Stimulated activated CD4-positive, alpha-beta T cell treated with anti-CD3 and anti-CD28 coated beads, Interleukin-12 subunit alpha, Interleukin-12 subunit beta, amount 100 ng/mL, for 48 hours (primary cell): Measurements from ENCODE around the gene GRM8.
"Not testable (repeated sequence)": the region's sequence is repeated elsewhere in the genome, so short reads cannot be mapped to it uniquely, and the experiment has no call there.

Experiments used
- DNase-seq, 3 donors: peaks; one replicate each; pipeline ENCODE4 v3.0.0-alpha.2; 2020; ENCODE audit warnings: low read depth in 2 of 3, low spot score in 1 of 3

GRM8 gene

GRCh38 chr7:126685018-126685573 lies 567.6 kb downstream of the GRM8 start:
- DNase-seq: no peak

GRCh38 chr7:126682176-126682575 lies 570.6 kb downstream of the GRM8 start:
- DNase-seq: no peak

- not testable (repeated sequence) for DNase-seq
Observed at GRCh38 chr7:126668762-126669161, 584.0 kb downstream of the GRM8 start.

- no peak for DNase-seq
Observed at GRCh38 chr7:126668367-126668752, 584.4 kb downstream of the GRM8 start.

- DNase-seq: no peak
Observed at GRCh38 chr7:126667742-126668366, 584.9 kb downstream of the GRM8 start.

GRCh38 chr7:126662856-126663255 lies 589.9 kb downstream of the GRM8 start:
- no peak for DNase-seq

- no peak for DNase-seq
Observed at GRCh38 chr7:126659124-126659523, 593.6 kb downstream of the GRM8 start.

- DNase-seq: no peak
Observed at GRCh38 chr7:126658684-126659083, 594.1 kb downstream of the GRM8 start.

GRCh38 chr7:126657599-126658358 lies 595.0 kb downstream of the GRM8 start:
- DNase-seq: no peak

- no peak for DNase-seq
Observed at GRCh38 chr7:126657137-126657536, 595.6 kb downstream of the GRM8 start.

- no peak for DNase-seq
Observed at GRCh38 chr7:126656165-126656564, 596.6 kb downstream of the GRM8 start.

- no peak for DNase-seq
Observed at GRCh38 chr7:126637538-126637937, 615.2 kb downstream of the GRM8 start.

GRCh38 chr7:126635545-126635944 lies 617.2 kb downstream of the GRM8 start:
- no peak for DNase-seq

- no peak for DNase-seq
Observed at GRCh38 chr7:126608339-126608776, 644.4 kb downstream of the GRM8 start.

- DNase-seq: no peak
Observed at GRCh38 chr7:126606331-126606730, 646.4 kb downstream of the GRM8 start.

GRCh38 chr7:126605553-126605952 lies 647.2 kb downstream of the GRM8 start:
- DNase-seq: no peak

GRCh38 chr7:126605056-126605455 lies 647.7 kb downstream of the GRM8 start:
- no peak for DNase-seq

GRCh38 chr7:126589068-126589684 lies 663.6 kb downstream of the GRM8 start:
- DNase-seq: no peak

- DNase-seq: no peak
Observed at GRCh38 chr7:126578338-126578737, 674.4 kb downstream of the GRM8 start.

- no peak for DNase-seq
Observed at GRCh38 chr7:126574276-126575250, 678.2 kb downstream of the GRM8 start.

- DNase-seq: no peak
Observed at GRCh38 chr7:126570845-126571244, 681.9 kb downstream of the GRM8 start.
